Fibroblast of villous mesenchyme (primary cell): ENCODE data around the gene ASAP2. TPM values are rescaled to one million over a fixed set of nuclear protein-coding genes. Genes with fewer than 3 reads are reported as not detected.

ENCODE experiments used
- DNase-seq: peaks from one replicate; pipeline ENCODE4 v3.0.0-alpha.2; 2010; ENCODE audit warnings: low read depth
- H3K4me3 ChIP-seq: 2 replicates; pipeline ENCODE4 v1.5.1; 2011; ENCODE audit warnings: low read depth, mild to moderate bottlenecking, low read length
- CTCF ChIP-seq: IDR thresholded peaks from 2 replicates; pipeline ENCODE4 v1.5.1; 2012; ENCODE audit warnings: low read depth, mild to moderate bottlenecking, low read length; ENCODE audit not compliant: insufficient read depth
- total RNA-seq: library from RNA; depleted of rRNA; stranded (reverse); fragments of >200 nt; gene quantifications from 2 replicates; pipeline ENCODE4 v1.2.3, GENCODE V29; 2012

Gene ASAP2
- total RNA-seq, 1 donor, result 66.5 TPM

- no peak for DNase-seq
- H3K4me3 ChIP-seq, result no peak overlapping the region
- no peak for TF ChIP-seq CTCF
Observed at GRCh38 chr2:9319338-9319715, 112.7 kb downstream of the ASAP2 start.

GRCh38 chr2:9322576-9322975 lies 116.0 kb downstream of the ASAP2 start:
- TF ChIP-seq CTCF, result no peak
- no peak overlapping the region for H3K4me3 ChIP-seq
- DNase-seq, result no peak

GRCh38 chr2:9325428-9325827 lies 118.8 kb downstream of the ASAP2 start:
- no peak for DNase-seq
- H3K4me3 ChIP-seq, result no peak overlapping the region
- TF ChIP-seq CTCF, result no peak

- peak; percentile 49 for DNase-seq
- TF ChIP-seq CTCF, result no peak
- H3K4me3 ChIP-seq, result no peak overlapping the region
Observed at GRCh38 chr2:9326975-9327374, 120.4 kb downstream of the ASAP2 start.

GRCh38 chr2:9327873-9328352 lies 121.3 kb downstream of the ASAP2 start:
- DNase-seq, result peak; percentile 87
- H3K4me3 ChIP-seq, result no peak overlapping the region
- no peak for TF ChIP-seq CTCF

- no peak overlapping the region for H3K4me3 ChIP-seq
- no peak for DNase-seq
- TF ChIP-seq CTCF, result no peak
Observed at GRCh38 chr2:9328931-9329330, 122.3 kb downstream of the ASAP2 start.

- TF ChIP-seq CTCF, result no peak
- no peak overlapping the region for H3K4me3 ChIP-seq
- DNase-seq, result no peak
Observed at GRCh38 chr2:9329497-9329896, 122.9 kb downstream of the ASAP2 start.
